GM12874 (cell line): ENCODE data around the gene FAM118B.

Source experiments
- TF ChIP-seq, protein P1 (sequence below): IDR thresholded peaks from 2 replicates; pipeline ENCODE4 v1.5.1; 2011; ENCODE audit warnings: low read depth, mild to moderate bottlenecking, control low read depth, low read length, moderate library complexity; ENCODE audit not compliant: insufficient read depth

The FAM118B gene

DNA sequence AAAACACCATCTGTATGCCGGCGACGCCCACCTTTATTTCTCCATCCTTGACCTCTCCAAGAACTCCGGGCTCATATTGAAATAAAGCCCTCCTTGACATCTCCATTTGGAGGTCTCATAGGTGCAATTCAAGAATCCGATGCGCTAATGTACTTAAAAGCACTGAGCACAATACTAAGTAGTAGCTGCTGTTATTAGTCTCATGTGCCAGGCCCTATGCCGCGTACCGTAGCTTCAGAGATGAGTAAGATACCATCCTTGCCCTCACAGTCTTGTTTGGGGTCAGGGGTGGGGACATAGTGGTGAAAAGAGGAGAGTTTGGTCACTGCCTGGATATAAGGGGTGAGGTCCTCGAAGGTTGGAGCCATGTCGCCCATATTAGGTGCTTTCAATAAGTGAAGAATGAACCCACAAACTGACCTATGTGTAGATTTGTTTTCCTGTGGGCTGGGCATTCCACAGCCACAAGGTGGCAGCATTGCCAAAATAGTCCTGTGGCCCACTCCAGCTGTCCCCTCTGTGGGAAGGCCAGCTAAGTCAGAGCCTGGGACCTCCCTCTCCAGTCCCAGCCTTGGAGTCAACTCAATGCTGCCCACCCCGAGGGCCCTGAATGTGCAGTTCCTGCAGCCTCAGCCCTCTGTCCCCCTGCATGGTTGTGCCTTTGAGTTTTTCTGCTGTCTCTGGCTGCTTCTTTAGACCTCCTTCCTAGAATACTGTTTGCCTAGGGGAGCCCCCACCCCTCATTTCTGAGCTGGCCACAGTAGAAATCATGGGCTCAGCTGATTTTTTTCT lies 98.8 kb downstream of the FAM118B start:
- TF ChIP-seq, protein P1, sequence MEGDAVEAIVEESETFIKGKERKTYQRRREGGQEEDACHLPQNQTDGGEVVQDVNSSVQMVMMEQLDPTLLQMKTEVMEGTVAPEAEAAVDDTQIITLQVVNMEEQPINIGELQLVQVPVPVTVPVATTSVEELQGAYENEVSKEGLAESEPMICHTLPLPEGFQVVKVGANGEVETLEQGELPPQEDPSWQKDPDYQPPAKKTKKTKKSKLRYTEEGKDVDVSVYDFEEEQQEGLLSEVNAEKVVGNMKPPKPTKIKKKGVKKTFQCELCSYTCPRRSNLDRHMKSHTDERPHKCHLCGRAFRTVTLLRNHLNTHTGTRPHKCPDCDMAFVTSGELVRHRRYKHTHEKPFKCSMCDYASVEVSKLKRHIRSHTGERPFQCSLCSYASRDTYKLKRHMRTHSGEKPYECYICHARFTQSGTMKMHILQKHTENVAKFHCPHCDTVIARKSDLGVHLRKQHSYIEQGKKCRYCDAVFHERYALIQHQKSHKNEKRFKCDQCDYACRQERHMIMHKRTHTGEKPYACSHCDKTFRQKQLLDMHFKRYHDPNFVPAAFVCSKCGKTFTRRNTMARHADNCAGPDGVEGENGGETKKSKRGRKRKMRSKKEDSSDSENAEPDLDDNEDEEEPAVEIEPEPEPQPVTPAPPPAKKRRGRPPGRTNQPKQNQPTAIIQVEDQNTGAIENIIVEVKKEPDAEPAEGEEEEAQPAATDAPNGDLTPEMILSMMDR, result peak; percentile 79

DNA sequence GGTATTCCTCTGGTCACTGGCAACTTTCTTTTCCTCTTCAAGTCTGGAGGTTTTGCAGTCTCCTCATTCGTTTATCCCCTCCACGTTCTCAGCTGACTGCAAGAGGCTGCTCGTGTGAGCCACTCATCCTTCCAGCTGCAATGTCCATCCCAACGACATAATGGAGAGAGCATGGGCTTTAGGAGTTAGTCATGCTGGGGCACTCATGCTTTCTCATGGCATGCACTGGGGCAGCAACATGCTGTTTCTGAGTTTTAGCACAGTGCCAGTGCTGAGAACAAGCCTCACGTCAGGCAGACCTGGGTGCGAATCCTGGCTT lies 99.4 kb downstream of the FAM118B start:
- TF ChIP-seq, protein P1, result no peak

DNA sequence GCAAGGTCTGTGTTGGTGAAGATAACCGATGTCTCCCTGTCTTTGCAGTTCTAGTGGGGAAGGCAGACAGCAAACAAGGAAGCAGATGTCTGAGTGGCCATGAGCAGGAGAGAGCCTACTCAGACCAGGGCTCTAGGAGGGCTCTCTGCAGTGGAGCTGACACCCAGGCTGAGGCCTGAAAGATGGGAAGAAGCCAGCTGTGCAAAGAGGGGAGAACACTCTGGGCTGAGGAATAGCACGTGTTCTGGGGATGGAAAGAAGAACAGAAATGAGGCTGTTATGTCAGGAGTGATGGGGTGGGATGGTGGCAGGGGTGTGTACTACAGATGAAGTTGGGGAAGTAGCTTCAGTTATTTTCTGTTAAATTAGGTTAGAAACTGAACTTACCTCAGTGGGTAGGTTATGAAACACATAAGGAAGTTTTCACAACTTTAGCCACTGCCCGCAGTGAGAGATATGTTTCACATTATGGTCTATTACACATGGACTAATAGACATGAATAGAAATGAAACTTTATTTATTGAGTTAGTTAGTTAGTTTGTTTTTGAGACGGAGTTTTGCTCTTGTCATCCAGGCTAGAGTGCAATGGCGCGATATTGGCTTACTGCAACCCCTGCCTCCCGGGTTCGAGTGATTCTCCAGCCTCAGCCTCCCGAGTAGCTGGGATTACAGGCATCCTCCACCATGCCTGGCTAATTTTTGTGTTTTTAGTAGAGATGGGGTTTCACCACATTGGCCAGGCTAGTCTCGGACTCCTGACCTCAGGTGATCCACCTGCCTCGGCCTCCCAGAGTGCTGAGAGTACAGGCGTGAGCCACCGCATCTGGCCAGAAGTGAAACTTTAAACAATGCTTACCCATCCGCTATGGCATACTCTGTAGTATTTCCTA lies 100.1 kb downstream of the FAM118B start:
- TF ChIP-seq, protein P1, result no peak
